ENCODE measurements around the gene NPTXR. TPM values are rescaled to one million over a fixed set of nuclear protein-coding genes. Genes with fewer than 3 reads are reported as not detected.
A peak's percentile ranks its signal among the peaks of the same experiment; 100 is the strongest.

Gene NPTXR
- total and polyA plus RNA-seq, 10 of the 15 experiments (the other 5 are each of a cell fraction or from before 2014, with no cell fraction given), result 0.02 to 0.38 (median 0.07) TPM; not detected in 2

GRCh38 chr22:38862375-38863329 is 18.8 kb upstream of the NPTXR start (continued):
- TF ChIP-seq CUX1 (IDR thresholded peaks at IDR 0.05; ENCODE audit: insufficient replicate concordance, low read depth, low read length) (no peak), ZNF622 (IDR thresholded peaks at IDR 0.05) (no peak), NFYB (IDR thresholded peaks at IDR 0.05; ENCODE audit: insufficient read depth, low read depth, low read length) (no peak), CHD1 (IDR thresholded peaks at IDR 0.05; ENCODE audit: low read depth, low read length) (no peak), CBX3 (IDR thresholded peaks at IDR 0.05; ENCODE audit: borderline replicate concordance, low read depth) (no peak), NFXL1 (IDR thresholded peaks at IDR 0.05; ENCODE audit: borderline replicate concordance) (no peak), KAT2A (conservative IDR thresholded peaks at IDR 0.05; ENCODE audit: control insufficient read depth, low read depth, low read length) (no peak), POLR2A (IDR thresholded peaks at IDR 0.05; ENCODE audit: low read depth, low read length) (peak; percentile 26), CTCF (IDR thresholded peaks at IDR 0.05 in 2 of 3, conservative IDR thresholded peaks at IDR 0.05 in 1 of 3; ENCODE audit: control insufficient read depth in 2 of 3, extremely low read depth in 1 of 3, insufficient read depth in 1 of 3, low read depth in 3 of 3, low read length in 3 of 3) (no peak)

Measured in GM12878 (cell line).